HG03520 (cell line): Measurements from ENCODE around the gene DNAJC13.

Experiments used
- ATAC-seq: cut with Tn5 transposase; IDR thresholded peaks from one replicate; pipeline ENCODE4 v1.9.1; 2021; ENCODE audit warnings: mild to moderate bottlenecking, moderate library complexity; ENCODE audit not compliant: unreplicated experiment

Gene DNAJC13

DNA sequence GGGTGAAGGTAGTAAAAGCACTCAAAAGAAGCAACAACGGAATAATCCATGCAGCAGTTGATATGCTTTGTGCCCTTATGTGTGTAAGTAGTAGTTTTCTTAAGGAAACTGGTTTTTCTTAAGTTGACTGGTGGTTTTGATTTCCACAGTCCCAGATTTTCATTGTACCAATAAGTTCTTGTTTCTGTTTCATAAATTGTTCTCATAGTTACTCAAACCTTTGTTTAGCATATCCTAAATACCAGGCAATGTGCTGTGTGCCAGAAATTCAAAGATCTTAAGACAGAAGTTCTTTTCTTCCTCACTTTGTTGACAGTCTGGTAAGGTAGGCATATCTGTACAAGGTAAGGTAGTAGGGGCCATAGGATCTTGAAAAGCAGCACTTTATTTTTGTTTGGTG lies 40.0 kb downstream of the DNAJC13 start:
- no peak for ATAC-seq

DNA sequence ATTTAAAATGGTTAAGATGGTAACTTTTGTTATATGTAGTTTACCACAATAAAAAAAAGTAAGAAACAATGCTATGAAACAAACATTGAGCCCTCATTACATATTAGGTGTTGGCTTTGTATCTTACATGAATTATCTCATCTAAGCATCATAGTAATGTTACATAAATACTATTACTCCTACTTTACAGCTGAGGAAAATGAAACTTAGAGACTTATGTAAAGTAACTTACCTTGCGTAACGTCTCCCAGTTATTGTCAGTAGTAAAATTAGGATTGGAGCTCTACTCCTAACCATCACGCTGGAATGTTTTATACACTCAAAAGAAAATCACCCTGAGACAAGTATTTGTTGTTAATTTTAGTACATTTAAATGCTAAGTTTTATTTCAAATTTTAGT lies 42.2 kb downstream of the DNAJC13 start:
- ATAC-seq = no peak

DNA sequence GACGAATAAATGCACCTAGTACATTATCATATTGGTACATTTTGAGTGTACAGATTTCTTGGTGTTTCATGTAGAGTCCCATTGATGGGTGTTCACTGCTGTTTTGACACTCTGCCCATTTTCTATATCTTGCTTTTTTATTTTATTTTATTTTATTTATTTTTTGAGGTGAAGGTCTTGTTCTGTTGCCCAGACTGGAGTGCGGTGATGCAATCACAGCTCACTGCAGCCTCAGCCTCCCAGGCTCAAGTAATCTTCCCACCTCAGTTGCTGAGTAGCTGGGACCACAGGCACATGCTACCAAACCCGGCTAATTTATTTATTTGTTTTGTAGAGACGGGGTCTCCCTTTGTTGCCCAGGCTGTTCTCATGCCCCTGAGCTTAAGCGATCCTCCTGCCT lies 44.2 kb downstream of the DNAJC13 start:
- ATAC-seq = no peak

DNA sequence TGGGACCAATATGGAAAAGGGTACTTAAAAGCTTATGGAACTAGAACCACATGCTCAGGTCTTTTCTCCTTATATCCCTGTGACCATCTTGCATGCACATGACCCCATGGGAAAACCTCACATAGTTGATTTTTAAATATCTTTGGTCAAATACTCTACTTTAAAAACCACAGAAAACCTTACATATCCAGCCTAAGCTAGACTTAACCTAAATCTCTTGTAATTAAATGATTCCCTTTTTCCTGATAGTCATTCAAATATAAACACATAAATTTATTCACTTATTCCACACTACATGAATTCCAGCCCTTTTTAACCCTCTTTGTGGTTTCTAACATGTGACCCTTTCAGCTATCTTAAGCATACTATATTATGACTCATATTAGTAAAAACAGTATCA lies 46.8 kb downstream of the DNAJC13 start:
- ATAC-seq = no peak

DNA sequence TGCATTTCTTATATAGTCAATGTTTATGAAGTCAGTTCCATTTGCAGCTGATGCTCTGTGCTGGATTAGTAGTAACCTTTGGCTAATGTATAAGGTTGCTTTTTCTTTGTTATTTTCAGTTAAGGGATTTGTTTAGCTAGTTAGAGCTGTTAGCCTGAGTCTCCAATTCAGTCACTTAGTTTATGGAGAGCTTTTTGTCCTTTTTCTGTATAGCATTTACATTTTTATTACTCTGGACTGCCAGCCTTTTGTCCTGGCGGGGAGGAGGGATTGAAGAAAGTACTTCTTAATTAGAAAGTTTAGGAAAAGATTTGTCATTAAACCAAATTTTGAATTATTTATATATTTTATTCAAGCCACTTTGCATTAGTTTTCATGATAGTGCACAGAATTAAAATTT lies 52.0 kb downstream of the DNAJC13 start:
- no peak for ATAC-seq

DNA sequence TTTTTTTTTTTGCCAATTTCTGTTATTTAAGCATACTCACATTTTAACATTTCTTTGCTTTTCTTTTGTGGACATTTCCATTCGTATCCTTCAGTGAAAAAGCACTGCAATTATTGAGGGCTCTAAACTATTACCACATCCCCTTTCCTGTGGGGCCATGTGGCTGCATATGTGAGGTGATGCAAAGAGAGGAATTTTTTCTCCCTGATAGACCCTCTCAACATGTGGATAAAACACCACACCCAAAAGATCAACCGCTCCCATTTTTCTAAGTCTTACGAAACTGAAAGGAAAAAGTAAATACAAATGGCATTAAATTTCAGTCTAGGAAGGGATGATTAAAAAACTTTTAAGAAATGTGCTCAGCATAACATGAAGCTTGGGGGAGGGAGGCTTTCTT lies 68.8 kb downstream of the DNAJC13 start:
- no peak for ATAC-seq

DNA sequence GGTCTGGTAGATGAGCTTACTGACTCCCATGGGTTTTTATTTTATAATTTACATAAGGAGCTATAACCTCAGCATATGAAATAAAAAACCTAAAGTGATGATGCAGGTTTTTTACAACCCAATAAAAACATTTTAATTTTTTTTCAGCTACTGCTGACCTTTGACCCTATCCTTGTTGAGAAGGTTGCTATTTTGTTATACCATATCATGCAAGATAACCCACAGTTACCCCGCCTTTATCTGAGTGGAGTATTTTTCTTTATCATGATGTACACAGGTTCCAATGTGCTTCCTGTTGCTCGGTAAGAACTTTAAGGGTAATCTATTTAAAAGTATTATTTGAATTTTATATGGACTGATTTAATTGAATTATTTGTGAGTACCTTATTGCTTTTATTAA lies 70.8 kb downstream of the DNAJC13 start:
- no peak for ATAC-seq

DNA sequence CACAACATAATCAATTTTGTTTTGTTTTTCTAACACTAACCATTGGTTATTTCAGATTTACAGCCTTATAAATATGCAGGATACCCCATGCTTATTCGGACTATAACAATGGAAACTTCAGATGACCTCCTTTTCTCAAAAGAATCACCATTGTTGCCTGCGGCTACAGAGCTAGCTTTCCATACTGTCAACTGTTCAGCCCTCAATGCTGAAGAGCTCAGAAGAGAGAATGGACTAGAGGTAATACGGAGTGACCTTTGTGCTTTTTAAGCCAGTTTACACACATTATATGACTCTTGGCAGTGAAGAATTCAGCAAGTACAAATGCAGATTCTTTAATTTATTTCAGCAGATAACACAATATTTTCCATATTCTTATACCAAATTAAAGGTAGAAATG lies 81.8 kb downstream of the DNAJC13 start:
- ATAC-seq = no peak

DNA sequence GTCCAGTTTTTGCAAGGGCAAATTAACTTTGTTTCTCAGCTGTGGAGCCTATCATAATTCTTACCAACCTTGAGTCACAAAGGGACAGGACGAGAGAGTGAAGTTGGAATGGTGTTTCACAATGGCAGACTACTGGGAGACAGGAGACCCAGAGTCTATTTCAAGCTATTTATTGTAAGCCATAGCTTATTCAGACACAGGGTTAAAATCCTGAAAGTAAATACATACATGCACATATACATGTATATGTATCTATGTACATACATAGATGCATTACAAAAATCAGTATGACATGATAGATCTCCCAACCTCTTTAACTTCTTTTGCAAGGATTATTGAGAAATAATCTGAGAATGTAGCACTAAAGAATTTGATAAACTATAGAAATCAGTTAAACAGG lies 86.3 kb downstream of the DNAJC13 start:
- no peak for ATAC-seq

DNA sequence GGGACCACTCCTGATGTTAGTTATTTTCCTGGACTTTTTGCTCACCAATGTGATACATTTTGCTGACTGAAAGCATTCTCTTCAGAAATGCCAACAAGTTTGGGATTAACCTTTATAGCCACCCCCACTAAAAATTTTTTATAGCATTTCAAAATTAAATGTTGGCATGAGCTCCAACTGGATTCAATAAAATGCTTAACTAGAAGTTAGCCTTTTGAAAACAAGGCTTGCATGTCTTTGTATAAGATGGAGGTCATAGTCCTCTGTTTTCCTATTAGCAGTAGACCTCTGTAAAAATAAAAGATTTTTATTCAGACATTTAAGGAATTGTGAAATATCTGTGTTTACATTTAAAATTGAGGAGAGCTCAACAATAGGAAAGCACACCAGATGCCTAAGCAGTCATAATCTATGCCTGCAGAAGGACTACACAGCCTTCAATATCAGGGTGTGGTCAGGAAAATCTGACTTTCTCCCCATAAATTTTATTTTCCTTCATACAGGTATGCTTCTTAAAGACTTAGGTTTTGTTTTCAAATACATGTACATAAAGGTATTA lies 87.2 kb downstream of the DNAJC13 start:
- ATAC-seq = no peak

DNA sequence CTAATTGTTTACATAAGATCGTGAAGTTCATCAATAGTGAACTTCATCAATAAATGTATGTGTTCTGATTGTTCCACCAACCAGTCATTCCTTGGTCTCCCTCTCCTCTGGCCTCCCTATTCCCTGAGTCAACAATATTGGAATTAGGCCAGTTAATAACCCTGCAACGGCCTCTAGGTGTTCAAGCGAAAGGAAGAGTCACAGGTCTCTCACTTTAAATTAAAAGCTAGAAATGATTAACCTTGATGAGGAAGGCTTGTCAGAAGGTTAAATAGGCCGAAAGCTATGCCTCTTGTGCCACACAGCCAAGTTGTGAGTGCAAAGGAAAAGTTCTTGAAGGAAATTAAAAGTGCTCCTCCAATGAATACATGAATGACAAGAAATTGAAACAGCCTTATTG lies 90.4 kb downstream of the DNAJC13 start:
- ATAC-seq = no peak

DNA sequence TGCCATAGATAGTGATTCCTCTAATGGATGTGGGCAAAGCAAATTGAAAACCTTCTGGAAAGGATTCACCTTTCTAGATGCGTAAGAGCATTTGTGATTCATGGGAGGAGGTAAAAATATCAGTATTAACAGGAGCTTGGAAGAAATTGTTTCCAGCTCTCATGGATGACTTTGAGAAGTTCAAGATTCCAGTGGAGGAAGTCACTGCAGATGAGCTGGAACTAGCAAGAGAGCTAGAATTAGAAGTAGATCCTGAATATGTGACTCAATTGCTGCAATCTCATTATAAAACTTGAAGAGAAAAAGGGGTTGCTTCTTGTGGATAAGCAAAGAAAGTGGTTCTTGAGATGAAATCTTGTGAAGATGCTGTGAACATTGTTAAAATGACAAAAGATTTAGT lies 91.8 kb downstream of the DNAJC13 start:
- ATAC-seq = no peak

DNA sequence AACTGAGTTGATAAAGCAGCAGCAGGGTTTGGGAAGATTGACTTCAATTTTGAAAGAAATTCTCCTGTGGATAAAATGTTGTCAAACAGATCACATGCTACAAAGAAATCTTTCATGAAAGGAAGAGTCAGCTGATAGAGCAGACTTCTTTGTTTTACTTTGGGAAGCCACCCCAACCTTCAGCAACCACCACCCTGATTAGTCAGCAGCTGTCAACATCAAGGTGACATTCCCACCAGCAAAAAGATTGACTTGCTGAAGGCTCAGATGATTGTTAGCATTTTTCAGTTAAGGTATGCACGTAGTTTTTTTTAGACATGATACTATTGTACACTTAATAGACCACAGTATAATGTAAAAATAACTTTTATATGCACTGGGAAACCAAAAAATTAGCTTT lies 92.2 kb downstream of the DNAJC13 start:
- ATAC-seq = no peak

DNA sequence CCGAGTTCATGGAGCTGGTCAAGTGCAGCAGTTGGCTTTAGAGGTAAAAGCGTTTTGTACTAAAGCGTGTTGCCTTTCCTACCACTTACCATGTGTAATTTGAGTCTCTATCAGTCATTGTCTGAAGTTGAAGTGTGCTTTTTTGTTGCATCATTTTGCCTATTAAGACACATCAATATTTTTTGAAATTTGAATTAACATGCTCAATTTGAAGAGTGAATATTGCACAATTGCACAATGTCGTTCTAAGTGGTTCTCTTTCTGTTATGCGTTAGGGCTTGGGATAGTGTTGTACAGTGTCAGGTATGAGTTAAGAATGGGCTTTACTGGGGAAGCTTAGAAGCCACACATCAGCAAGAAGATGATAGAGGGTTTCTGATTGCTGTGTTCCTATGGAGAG lies 95.8 kb downstream of the DNAJC13 start:
- ATAC-seq = no peak

DNA sequence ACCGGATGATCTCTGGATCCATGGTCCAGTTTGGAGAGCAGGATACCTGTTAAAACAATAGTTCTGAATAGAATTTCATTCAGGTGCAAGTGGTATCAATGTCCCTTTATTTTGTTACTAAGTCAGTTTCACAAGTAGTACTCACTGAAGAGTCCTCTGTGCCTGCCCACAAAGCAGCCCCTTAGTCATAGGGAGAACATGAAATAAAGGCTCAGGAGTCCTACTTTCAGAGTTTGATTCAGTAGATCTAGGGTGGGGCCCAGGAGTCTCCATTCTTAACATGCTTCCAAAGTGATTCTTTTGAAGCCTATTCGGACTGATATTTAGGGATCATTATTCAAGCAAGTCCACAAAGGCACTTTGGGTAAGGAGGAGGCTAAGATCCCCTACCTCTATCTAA lies 100.0 kb downstream of the DNAJC13 start:
- ATAC-seq = no peak

DNA sequence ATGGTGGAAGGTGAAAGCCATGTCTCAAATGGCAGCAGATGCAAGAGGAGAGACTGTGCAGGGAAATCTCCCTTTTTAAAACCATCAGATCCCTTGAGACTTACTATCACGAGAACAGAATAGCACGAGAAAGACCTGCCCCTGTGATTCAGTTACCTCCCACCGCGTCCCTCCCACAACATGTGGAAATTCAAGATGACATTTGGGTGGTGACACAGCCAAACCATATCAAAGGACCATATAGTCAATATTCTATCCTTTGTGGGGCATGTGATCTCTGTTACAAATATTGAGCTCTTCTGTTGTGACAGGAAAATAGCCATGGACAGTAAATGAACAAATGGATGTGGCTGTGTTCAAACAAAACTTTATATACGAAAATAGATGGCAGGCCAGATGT lies 102.6 kb downstream of the DNAJC13 start:
- ATAC-seq = no peak

DNA sequence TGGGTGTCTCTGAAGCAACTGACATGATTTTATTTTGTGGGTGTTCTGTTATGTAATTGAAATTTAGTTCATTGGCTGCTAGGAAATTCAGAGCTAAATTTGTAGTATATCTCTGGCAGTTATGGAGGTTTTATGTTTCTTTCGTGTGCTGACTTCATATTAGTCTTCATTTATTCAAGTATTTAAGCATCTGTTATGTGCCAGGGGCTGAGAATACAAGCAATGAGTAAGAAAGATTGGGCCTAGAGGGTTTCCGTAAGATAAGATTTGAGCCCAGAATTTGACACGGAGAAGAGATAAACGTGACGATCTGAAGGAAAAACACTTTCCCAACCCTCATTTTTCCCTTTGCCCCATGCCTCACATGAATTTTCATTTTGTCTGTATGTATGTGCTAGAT lies 104.6 kb downstream of the DNAJC13 start:
- no peak for ATAC-seq

DNA sequence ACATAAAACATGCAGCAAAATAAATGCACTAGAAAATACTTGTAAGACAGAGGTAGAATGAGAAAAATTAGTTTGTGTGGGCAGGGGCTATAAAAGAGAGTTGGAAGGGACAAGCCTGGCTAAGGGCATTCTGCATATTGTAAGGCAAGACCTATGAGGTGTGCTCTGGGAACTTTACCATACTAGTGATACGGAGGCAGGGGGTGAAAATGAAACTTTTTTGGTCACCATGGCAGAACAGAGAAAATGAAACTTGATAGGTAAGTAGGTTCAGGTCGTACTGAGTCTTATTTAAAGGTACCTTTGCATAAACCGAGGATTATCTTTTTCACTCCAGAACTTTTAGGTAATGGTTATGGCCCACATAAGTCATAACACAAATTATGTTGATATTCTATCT lies 105.1 kb downstream of the DNAJC13 start:
- ATAC-seq = no peak

DNA sequence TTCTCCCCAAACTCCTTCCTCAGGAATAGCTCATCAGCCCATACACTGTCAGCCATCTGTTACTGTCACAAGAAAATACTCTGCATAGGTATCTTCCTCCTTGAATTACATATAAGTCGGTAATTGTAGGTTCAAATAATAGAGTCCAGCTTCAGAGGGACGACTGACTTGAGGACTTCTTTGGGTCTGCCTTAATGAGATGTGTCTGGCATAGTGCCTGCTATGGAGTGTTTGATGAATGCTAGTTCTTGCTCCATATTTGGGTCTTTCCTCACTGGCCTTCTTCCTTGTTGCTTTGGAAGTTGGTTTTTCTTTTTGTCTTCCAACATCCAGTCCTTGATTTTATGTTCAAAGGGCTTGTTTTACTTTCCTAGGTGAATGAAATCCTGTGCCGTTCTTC lies 113.3 kb downstream of the DNAJC13 start:
- no peak for ATAC-seq

DNA sequence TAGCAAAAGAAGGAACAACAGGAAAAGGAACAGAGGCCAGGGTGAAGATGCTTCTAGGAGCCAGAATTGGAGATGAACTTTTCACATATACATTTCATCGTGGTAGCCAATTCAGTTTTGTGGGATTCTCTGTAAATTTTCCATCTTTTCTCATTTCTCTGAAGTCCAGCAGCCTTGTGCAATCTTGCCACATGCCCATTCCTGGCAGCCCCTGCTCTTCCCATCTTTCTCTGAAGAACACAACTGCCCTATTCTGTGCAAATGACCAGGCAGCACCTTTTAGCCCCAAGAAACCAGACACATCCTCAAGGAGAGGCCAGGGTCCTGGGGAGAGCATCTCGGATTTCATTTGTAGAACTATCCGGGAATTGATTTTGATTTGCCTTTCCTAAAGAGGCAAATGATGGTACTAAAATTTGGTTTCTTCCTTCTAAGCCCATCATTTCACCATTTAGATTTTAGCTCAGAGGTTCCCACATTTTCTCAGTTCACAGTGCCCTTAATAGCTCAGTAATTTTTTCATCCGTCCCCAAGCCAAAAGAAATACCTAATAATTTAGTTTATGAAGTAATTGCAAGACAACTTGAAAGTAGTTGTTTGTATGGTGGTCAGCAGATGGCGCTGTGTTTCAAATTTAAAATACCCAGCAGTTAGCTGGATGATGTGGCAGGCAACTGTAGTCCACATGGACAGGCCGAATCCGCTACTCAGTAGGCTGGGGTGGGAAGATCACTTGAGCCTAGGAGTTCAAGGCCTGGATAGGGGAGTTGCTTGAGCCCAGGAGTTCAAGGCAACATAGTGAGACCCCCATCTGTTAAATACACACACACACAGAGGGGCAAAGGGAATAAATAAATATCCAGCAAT lies 118.5 kb downstream of the DNAJC13 start:
- ATAC-seq = no peak

DNA sequence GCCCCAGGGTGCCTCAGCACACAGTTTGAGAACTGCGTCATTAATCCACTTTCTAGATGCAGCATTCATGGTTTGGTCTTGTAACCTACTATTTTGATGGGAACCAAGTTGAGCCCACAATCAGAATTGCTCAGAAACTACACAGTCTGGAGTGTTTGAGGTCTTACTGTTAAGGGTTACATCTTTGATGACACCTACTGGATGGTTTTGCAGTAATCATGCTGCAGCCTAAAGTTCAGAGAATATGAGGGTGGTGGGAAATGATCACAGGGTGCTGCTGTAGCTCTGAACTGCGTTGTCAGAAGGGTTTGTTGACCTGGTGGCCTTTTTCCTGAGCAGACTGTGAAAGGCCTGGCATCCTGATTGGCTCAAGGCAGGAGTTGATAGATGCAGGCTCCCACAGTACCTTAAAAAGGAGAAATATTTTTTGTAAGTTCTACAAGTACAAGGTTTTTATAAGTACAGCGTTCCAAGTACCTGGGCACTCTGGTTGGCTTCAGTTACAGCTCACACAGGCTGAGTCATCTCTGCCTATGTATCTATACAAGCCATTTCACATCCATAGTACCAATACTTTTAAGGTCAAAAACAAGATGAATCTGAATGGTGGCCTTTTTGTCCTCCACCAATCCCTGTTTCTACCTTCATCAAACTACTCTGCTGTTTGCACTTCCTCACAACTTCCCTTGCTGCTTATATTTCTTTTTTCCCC lies 119.3 kb downstream of the DNAJC13 start:
- ATAC-seq = no peak

DNA sequence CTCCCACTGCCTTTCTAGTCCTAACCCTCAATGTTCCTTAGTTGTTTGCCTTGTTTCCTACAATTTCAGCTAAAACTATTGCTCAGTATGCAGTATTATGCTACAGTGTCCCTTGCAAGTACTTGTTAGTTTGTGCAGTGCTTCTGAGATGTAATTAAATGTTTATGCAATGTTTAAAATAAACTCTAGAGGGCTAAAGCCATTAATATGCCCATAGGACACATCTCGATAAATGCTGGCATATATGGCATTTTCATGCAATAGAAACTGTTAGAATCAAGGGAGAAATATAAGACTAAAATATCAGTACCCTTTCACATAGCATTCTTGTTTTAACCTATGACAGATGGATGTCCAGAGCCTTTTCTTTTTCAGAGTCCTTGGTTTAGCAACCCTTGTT lies 120.0 kb downstream of the DNAJC13 start:
- no peak for ATAC-seq
